ENCODE results near the gene LAMB3. TPM values are rescaled to one million over a fixed set of nuclear protein-coding genes. Genes with fewer than 3 reads are reported as not detected.
A peak's percentile ranks its signal among the peaks of the same experiment; 100 is the strongest.

Gene LAMB3
- total RNA-seq, 2 donors from 2014 or later: 8.4 to 14.3 TPM

GRCh38 chr1:209670441-209671082 lies 18.3 kb upstream of the LAMB3 start:
- DNase-seq (no peak), ATAC-seq (peak in 1 of 2 donors; percentile 2)
- intact Hi-C loops (cut with DNase I): no loop called here

- intact Hi-C loops (cut with DNase I): no loop called here
- ATAC-seq (no peak), DNase-seq (no peak)
These were observed 15.5 kb upstream of the LAMB3 start for GRCh38 chr1:209667708-209668107.

- intact Hi-C loops (cut with DNase I): no loop called here
- no peak for ATAC-seq
- no peak for DNase-seq
These were observed 14.9 kb upstream of the LAMB3 start for GRCh38 chr1:209667103-209667502.

- DNase-seq (no peak), ATAC-seq (no peak)
- intact Hi-C loops (cut with DNase I): no loop called here
These were observed 10.7 kb upstream of the LAMB3 start for GRCh38 chr1:209662879-209663327.

- no peak for ATAC-seq
- intact Hi-C loops (cut with DNase I): no loop called here
- DNase-seq: no peak
These were observed 8.8 kb upstream of the LAMB3 start for GRCh38 chr1:209661071-209661470.

GRCh38 chr1:209659909-209660308 lies 7.7 kb upstream of the LAMB3 start:
- no peak for DNase-seq
- ATAC-seq: peak in 1 of 2 donors; percentile 12
- intact Hi-C loops (cut with DNase I): no loop called here

- intact Hi-C loops (cut with DNase I): no loop called here
- ATAC-seq: no peak
- no peak for DNase-seq
These were observed 5.7 kb upstream of the LAMB3 start for GRCh38 chr1:209657918-209658317.

GRCh38 chr1:209657140-209657879 lies 5.1 kb upstream of the LAMB3 start:
- peak in 1 of 2 donors; percentile 22 for ATAC-seq
- no peak for DNase-seq
- intact Hi-C loops (cut with DNase I): no loop called here

- ATAC-seq (no peak), DNase-seq (no peak)
- intact Hi-C loops (cut with DNase I): no loop called here
These were observed 3.4 kb upstream of the LAMB3 start for GRCh38 chr1:209655411-209656231.

- DNase-seq (no peak), ATAC-seq (no peak)
- intact Hi-C loops (cut with DNase I): no loop called here
These were observed 1.7 kb upstream of the LAMB3 start for GRCh38 chr1:209653915-209654351.

GRCh38 chr1:209652873-209653401 lies 712 bp upstream of the LAMB3 start:
- intact Hi-C loops (cut with DNase I): no loop called here
- peak; percentile 83 for DNase-seq
- peak; percentile 25 to 35 for ATAC-seq

GRCh38 chr1:209651138-209651587 lies 1.1 kb downstream of the LAMB3 start:
- ATAC-seq (peak; percentile 33 to 79), DNase-seq (peak; percentile 84)
- intact Hi-C loops (cut with DNase I): no loop called here

GRCh38 chr1:209650454-209650853 lies 1.8 kb downstream of the LAMB3 start:
- no peak for DNase-seq
- intact Hi-C loops (cut with DNase I): no loop called here
- ATAC-seq: no peak

GRCh38 chr1:209648931-209649776 lies 3.1 kb downstream of the LAMB3 start:
- intact Hi-C loops (cut with DNase I): no loop called here
- ATAC-seq: peak; percentile 35 to 72
- peak; percentile 51 for DNase-seq

GRCh38 chr1:209648346-209648745 lies 3.9 kb downstream of the LAMB3 start:
- intact Hi-C loops (cut with DNase I): no loop called here
- peak in 1 of 2 donors; percentile 21 for ATAC-seq
- no peak for DNase-seq

- intact Hi-C loops (cut with DNase I): no loop called here
- ATAC-seq: no peak
- no peak for DNase-seq
These were observed 5.1 kb downstream of the LAMB3 start for GRCh38 chr1:209647156-209647555.

- DNase-seq (no peak), ATAC-seq (no peak)
- intact Hi-C loops (cut with DNase I): no loop called here
These were observed 5.7 kb downstream of the LAMB3 start for GRCh38 chr1:209646558-209646957.

GRCh38 chr1:209645574-209646452 lies 6.4 kb downstream of the LAMB3 start:
- intact Hi-C loops (cut with DNase I): no loop called here
- ATAC-seq (peak; percentile 5 to 14), DNase-seq (peak; percentile 53)
